Right renal pelvis (tissue), 4 donors: ENCODE results near the gene SFXN3. TPM values are rescaled to one million over a fixed set of nuclear protein-coding genes. Genes with fewer than 3 reads are reported as not detected.

Source experiments
- DNase-seq, 4 donors: peaks; one replicate each; pipeline ENCODE4 v3.0.0-alpha.2; 2013; ENCODE audit warnings: low read depth in 4 of 4, low spot score in 3 of 4, missing footprints in 1 of 4
- polyA plus RNA-seq, 4 donors: library from polyadenylated mRNA; unstranded; fragments of 120-200 nt; gene quantifications; one replicate each; pipeline ENCODE4 v1.2.1, GENCODE V29; 2013; ENCODE audit not compliant: insufficient read length in 4 of 4

The SFXN3 gene
- polyA plus RNA-seq, 4 donors = 22.1 to 24.6 (median 22.7) TPM

- DNase-seq = no peak
Measured at GRCh38 chr10:100999742-101000126, 31.3 kb upstream of the SFXN3 start, which contains the start of gene LZTS2. TSS of gene LZTS2 (plus strand) at chr10:100999808. CDS start at chr10:101002539, 2,731 bp downstream.

- no peak for DNase-seq
Measured at GRCh38 chr10:101000127-101000914, 30.7 kb upstream of the SFXN3 start.

- DNase-seq = peak in 2 of 4 donors; percentile 72 to 77
Measured at GRCh38 chr10:101000915-101001658, 29.9 kb upstream of the SFXN3 start.

- no peak for DNase-seq
Measured at GRCh38 chr10:101001659-101002035, 29.4 kb upstream of the SFXN3 start.

- no peak for DNase-seq
Measured at GRCh38 chr10:101002456-101002855, 28.6 kb upstream of the SFXN3 start.

- DNase-seq = no peak
Measured at GRCh38 chr10:101003639-101004206, 27.3 kb upstream of the SFXN3 start.

- DNase-seq = no peak
Measured at GRCh38 chr10:101005361-101005760, 25.7 kb upstream of the SFXN3 start.

GRCh38 chr10:101005869-101006567 is 25.0 kb upstream of the SFXN3 start:
- DNase-seq = no peak

GRCh38 chr10:101006593-101007098 is 24.4 kb upstream of the SFXN3 start:
- no peak for DNase-seq

GRCh38 chr10:101007099-101007711 is 23.8 kb upstream of the SFXN3 start:
- no peak for DNase-seq

GRCh38 chr10:101007915-101008822 is 22.9 kb upstream of the SFXN3 start:
- no peak for DNase-seq

GRCh38 chr10:101008823-101009423 is 22.1 kb upstream of the SFXN3 start:
- no peak for DNase-seq

- no peak for DNase-seq
Measured at GRCh38 chr10:101010329-101010728, 20.7 kb upstream of the SFXN3 start.

- no peak for DNase-seq
Measured at GRCh38 chr10:101011517-101012423, 19.3 kb upstream of the SFXN3 start.

GRCh38 chr10:101012525-101013364 is 18.3 kb upstream of the SFXN3 start:
- DNase-seq = peak in 2 of 4 donors; percentile 71 to 79

- no peak for DNase-seq
Measured at GRCh38 chr10:101013365-101013825, 17.6 kb upstream of the SFXN3 start.
